ENCODE results near the gene FAF1.

Gene FAF1

GRCh38 chr1:50658459-50659076, 301.5 kb downstream of the FAF1 start:
- no peak for TF ChIP-seq GATA3 (IDR thresholded peaks at IDR 0.05; ENCODE audit: low read depth, low read length)
- TF ChIP-seq GATA2 (IDR thresholded peaks at IDR 0.05; ENCODE audit: low read depth, low read length), result no peak

GRCh38 chr1:50656931-50657330, 303.1 kb downstream of the FAF1 start:
- TF ChIP-seq GATA3 (IDR thresholded peaks at IDR 0.05; ENCODE audit: low read depth, low read length), result no peak
- no peak for TF ChIP-seq GATA2 (IDR thresholded peaks at IDR 0.05; ENCODE audit: low read depth, low read length)

GRCh38 chr1:50651476-50652263, 308.4 kb downstream of the FAF1 start:
- no peak for TF ChIP-seq GATA3 (IDR thresholded peaks at IDR 0.05; ENCODE audit: low read depth, low read length)
- no peak for TF ChIP-seq GATA2 (IDR thresholded peaks at IDR 0.05; ENCODE audit: low read depth, low read length)

GRCh38 chr1:50646526-50646925, 313.5 kb downstream of the FAF1 start:
- no peak for TF ChIP-seq GATA2 (IDR thresholded peaks at IDR 0.05; ENCODE audit: low read depth, low read length)
- no peak for TF ChIP-seq GATA3 (IDR thresholded peaks at IDR 0.05; ENCODE audit: low read depth, low read length)

GRCh38 chr1:50645139-50645538, 314.9 kb downstream of the FAF1 start:
- TF ChIP-seq GATA2 (IDR thresholded peaks at IDR 0.05; ENCODE audit: low read depth, low read length), result no peak
- no peak for TF ChIP-seq GATA3 (IDR thresholded peaks at IDR 0.05; ENCODE audit: low read depth, low read length)

- TF ChIP-seq GATA2 (IDR thresholded peaks at IDR 0.05; ENCODE audit: low read depth, low read length) (no peak), GATA3 (IDR thresholded peaks at IDR 0.05; ENCODE audit: low read depth, low read length) (no peak)
Measured at GRCh38 chr1:50644447-50645105, 315.5 kb downstream of the FAF1 start.

GRCh38 chr1:50637460-50637859, 322.6 kb downstream of the FAF1 start:
- TF ChIP-seq GATA2 (IDR thresholded peaks at IDR 0.05; ENCODE audit: low read depth, low read length), result no peak
- no peak for TF ChIP-seq GATA3 (IDR thresholded peaks at IDR 0.05; ENCODE audit: low read depth, low read length)

- TF ChIP-seq GATA2 (IDR thresholded peaks at IDR 0.05; ENCODE audit: low read depth, low read length) (no peak), GATA3 (IDR thresholded peaks at IDR 0.05; ENCODE audit: low read depth, low read length) (no peak)
Measured at GRCh38 chr1:50634251-50634650, 325.8 kb downstream of the FAF1 start.

- TF ChIP-seq GATA3 (IDR thresholded peaks at IDR 0.05; ENCODE audit: low read depth, low read length) (no peak), GATA2 (IDR thresholded peaks at IDR 0.05; ENCODE audit: low read depth, low read length) (peak; percentile 65)
Measured at GRCh38 chr1:50633465-50633864, 326.6 kb downstream of the FAF1 start.

GRCh38 chr1:50631161-50631560, 328.9 kb downstream of the FAF1 start:
- no peak for TF ChIP-seq GATA2 (IDR thresholded peaks at IDR 0.05; ENCODE audit: low read depth, low read length)

GRCh38 chr1:50622259-50622658, 337.8 kb downstream of the FAF1 start:
- TF ChIP-seq GATA2 (IDR thresholded peaks at IDR 0.05; ENCODE audit: low read depth, low read length) (no peak), GATA3 (IDR thresholded peaks at IDR 0.05; ENCODE audit: low read depth, low read length) (no peak)

GRCh38 chr1:50620680-50621329, 339.3 kb downstream of the FAF1 start:
- TF ChIP-seq GATA3 (IDR thresholded peaks at IDR 0.05; ENCODE audit: low read depth, low read length) (no peak), GATA2 (IDR thresholded peaks at IDR 0.05; ENCODE audit: low read depth, low read length) (no peak)

GRCh38 chr1:50615036-50615750, 344.9 kb downstream of the FAF1 start:
- TF ChIP-seq GATA2 (IDR thresholded peaks at IDR 0.05; ENCODE audit: low read depth, low read length), result no peak
- no peak for TF ChIP-seq GATA3 (IDR thresholded peaks at IDR 0.05; ENCODE audit: low read depth, low read length)

GRCh38 chr1:50611675-50612074, 348.4 kb downstream of the FAF1 start:
- no peak for TF ChIP-seq GATA2 (IDR thresholded peaks at IDR 0.05; ENCODE audit: low read depth, low read length)
- TF ChIP-seq GATA3 (IDR thresholded peaks at IDR 0.05; ENCODE audit: low read depth, low read length), result no peak

All from SH-SY5Y (cell line).